Chondrocyte (in vitro differentiated cells): Measurements from ENCODE around the gene HS6ST3. TPM values are rescaled to one million over a fixed set of nuclear protein-coding genes. Genes with fewer than 3 reads are reported as not detected.

ENCODE experiments used
- DNase-seq: peaks from one replicate; pipeline ENCODE4 v3.0.0; 2021; ENCODE audit warnings: mixed read lengths, low spot score
- H3K27ac Mint-ChIP-seq: one replicate; pipeline ENCODE4 v1.8.0; 2021; ENCODE audit warnings: mild to moderate bottlenecking, moderate library complexity, mixed read lengths; ENCODE audit not compliant: unreplicated experiment
- H3K27me3 Mint-ChIP-seq: 2 replicates; pipeline ENCODE4 v1.8.0; 2021; ENCODE audit warnings: low read depth, mixed read lengths
- H3K36me3 Mint-ChIP-seq: 2 replicates; pipeline ENCODE4 v1.8.0; 2021; ENCODE audit warnings: low read depth, mixed read lengths
- H3K4me1 Mint-ChIP-seq: 2 replicates; pipeline ENCODE4 v1.8.0; 2021; ENCODE audit warnings: low read depth, mild to moderate bottlenecking, mixed read lengths
- H3K4me3 Mint-ChIP-seq: one replicate; pipeline ENCODE4 v1.8.0; 2021; ENCODE audit warnings: mild to moderate bottlenecking, moderate library complexity, mixed read lengths; ENCODE audit not compliant: unreplicated experiment
- H3K9me3 Mint-ChIP-seq: 2 replicates; pipeline ENCODE4 v1.8.0; 2021; ENCODE audit warnings: low read depth, mixed read lengths
- CTCF ChIP-seq: fragments of 200-600 bp; sonication (generic); IDR thresholded peaks from 2 replicates; pipeline ENCODE4 v1.5.0; 2021; ENCODE audit warnings: antibody characterized with exemption, mild to moderate bottlenecking, moderate library complexity
- total RNA-seq: library from RNA; stranded (reverse); gene quantifications from 3 replicates; pipeline ENCODE4 v1.2.1, GENCODE V29; 2021

HS6ST3 gene
- total RNA-seq, 1 donor from 2014 or later = not detected

GRCh38 chr13:96481482-96481881 lies 391.6 kb downstream of the HS6ST3 start:
- H3K4me3 Mint-ChIP-seq = no peak overlapping the region
- H3K36me3 Mint-ChIP-seq = no peaks in the 10 kb centered on the region
- H3K27me3 Mint-ChIP-seq = no peaks in the 10 kb centered on the region
- peaks cover 3% of the 10 kb centered on the region for H3K9me3 Mint-ChIP-seq
- no peak for TF ChIP-seq CTCF
- H3K27ac Mint-ChIP-seq = no peak overlapping the region
- no peaks in the 10 kb centered on the region for H3K4me1 Mint-ChIP-seq
- no peak for DNase-seq

- Mint-ChIP-seq H3K9me3 (peaks cover 2% of the 10 kb centered on the region), H3K27me3 (no peaks in the 10 kb centered on the region), H3K36me3 (no peaks in the 10 kb centered on the region), H3K27ac (no peak overlapping the region), H3K4me3 (no peak overlapping the region), H3K4me1 (no peaks in the 10 kb centered on the region)
- no peak for DNase-seq
- TF ChIP-seq CTCF = no peak
Observed at GRCh38 chr13:96490496-96490989, 400.6 kb downstream of the HS6ST3 start.

- H3K27ac Mint-ChIP-seq = no peak overlapping the region
Observed at GRCh38 chr13:96491103-96491502, 401.2 kb downstream of the HS6ST3 start.

GRCh38 chr13:96492766-96493165 lies 402.9 kb downstream of the HS6ST3 start:
- H3K9me3 Mint-ChIP-seq = peaks cover 8% of the 10 kb centered on the region
- DNase-seq = no peak
- no peak for TF ChIP-seq CTCF
- no peaks in the 10 kb centered on the region for H3K4me1 Mint-ChIP-seq
- H3K27ac Mint-ChIP-seq = no peak overlapping the region
- H3K4me3 Mint-ChIP-seq = no peak overlapping the region
- H3K27me3 Mint-ChIP-seq = no peaks in the 10 kb centered on the region
- H3K36me3 Mint-ChIP-seq = no peaks in the 10 kb centered on the region

More at GRCh38 chr13:96491103-96491502, 401.2 kb downstream of the HS6ST3 start:
- no peak for TF ChIP-seq CTCF
- Mint-ChIP-seq H3K27me3 (no peaks in the 10 kb centered on the region), H3K4me3 (no peak overlapping the region), H3K9me3 (peaks cover 2% of the 10 kb centered on the region), H3K36me3 (no peaks in the 10 kb centered on the region), H3K4me1 (no peaks in the 10 kb centered on the region)
- no peak for DNase-seq

- Mint-ChIP-seq H3K4me3 (no peak overlapping the region), H3K36me3 (no peaks in the 10 kb centered on the region), H3K4me1 (no peaks in the 10 kb centered on the region), H3K27ac (no peak overlapping the region), H3K9me3 (peaks cover 7% of the 10 kb centered on the region), H3K27me3 (peaks cover 7% of the 10 kb centered on the region)
- DNase-seq = no peak
- TF ChIP-seq CTCF = no peak
Observed at GRCh38 chr13:96499656-96500055, 409.7 kb downstream of the HS6ST3 start.
